ENCODE measurements around the gene STAT5B. TPM values are rescaled to one million over a fixed set of nuclear protein-coding genes. Genes with fewer than 3 reads are reported as not detected.
A peak's percentile ranks its signal among the peaks of the same experiment; 100 is the strongest.

STAT5B gene
- total RNA-seq, 1 donor: 23.0 TPM

- peak within 1 kb of the TSS; percentile 41 for H3K4me3 ChIP-seq (ENCODE audit: low read depth, low read length)
- DNase-seq (ENCODE audit: low read depth): no peak
- TF ChIP-seq, protein P1, sequence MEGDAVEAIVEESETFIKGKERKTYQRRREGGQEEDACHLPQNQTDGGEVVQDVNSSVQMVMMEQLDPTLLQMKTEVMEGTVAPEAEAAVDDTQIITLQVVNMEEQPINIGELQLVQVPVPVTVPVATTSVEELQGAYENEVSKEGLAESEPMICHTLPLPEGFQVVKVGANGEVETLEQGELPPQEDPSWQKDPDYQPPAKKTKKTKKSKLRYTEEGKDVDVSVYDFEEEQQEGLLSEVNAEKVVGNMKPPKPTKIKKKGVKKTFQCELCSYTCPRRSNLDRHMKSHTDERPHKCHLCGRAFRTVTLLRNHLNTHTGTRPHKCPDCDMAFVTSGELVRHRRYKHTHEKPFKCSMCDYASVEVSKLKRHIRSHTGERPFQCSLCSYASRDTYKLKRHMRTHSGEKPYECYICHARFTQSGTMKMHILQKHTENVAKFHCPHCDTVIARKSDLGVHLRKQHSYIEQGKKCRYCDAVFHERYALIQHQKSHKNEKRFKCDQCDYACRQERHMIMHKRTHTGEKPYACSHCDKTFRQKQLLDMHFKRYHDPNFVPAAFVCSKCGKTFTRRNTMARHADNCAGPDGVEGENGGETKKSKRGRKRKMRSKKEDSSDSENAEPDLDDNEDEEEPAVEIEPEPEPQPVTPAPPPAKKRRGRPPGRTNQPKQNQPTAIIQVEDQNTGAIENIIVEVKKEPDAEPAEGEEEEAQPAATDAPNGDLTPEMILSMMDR (IDR thresholded peaks at IDR 0.05; ENCODE audit: insufficient read depth, low read length): no peak
Observed at GRCh38 chr17:42184713-42185620, 91.2 kb downstream of the STAT5B start, which contains the start of gene HCRT. TSS of gene HCRT (minus strand) at chr17:42185452. CDS start at chr17:42185365, 87 bp downstream.

- TF ChIP-seq, protein P1 (IDR thresholded peaks at IDR 0.05; ENCODE audit: insufficient read depth, low read length): peak; percentile 64
- DNase-seq (ENCODE audit: low read depth): peak; percentile 52
- H3K4me3 ChIP-seq (ENCODE audit: low read depth, low read length): peak overlapping the region; percentile 65
Observed at GRCh38 chr17:42183741-42184711, 92.2 kb downstream of the STAT5B start.

- DNase-seq (ENCODE audit: low read depth): peak; percentile 28
- TF ChIP-seq, protein P1 (IDR thresholded peaks at IDR 0.05; ENCODE audit: insufficient read depth, low read length): no peak
- peak overlapping the region; percentile 65 for H3K4me3 ChIP-seq (ENCODE audit: low read depth, low read length)
Observed at GRCh38 chr17:42182927-42183734, 93.1 kb downstream of the STAT5B start.

- TF ChIP-seq, protein P1 (IDR thresholded peaks at IDR 0.05; ENCODE audit: insufficient read depth, low read length): no peak
- DNase-seq (ENCODE audit: low read depth): no peak
- no peak overlapping the region for H3K4me3 ChIP-seq (ENCODE audit: low read depth, low read length)
Observed at GRCh38 chr17:42181851-42182207, 94.4 kb downstream of the STAT5B start.

DNA sequence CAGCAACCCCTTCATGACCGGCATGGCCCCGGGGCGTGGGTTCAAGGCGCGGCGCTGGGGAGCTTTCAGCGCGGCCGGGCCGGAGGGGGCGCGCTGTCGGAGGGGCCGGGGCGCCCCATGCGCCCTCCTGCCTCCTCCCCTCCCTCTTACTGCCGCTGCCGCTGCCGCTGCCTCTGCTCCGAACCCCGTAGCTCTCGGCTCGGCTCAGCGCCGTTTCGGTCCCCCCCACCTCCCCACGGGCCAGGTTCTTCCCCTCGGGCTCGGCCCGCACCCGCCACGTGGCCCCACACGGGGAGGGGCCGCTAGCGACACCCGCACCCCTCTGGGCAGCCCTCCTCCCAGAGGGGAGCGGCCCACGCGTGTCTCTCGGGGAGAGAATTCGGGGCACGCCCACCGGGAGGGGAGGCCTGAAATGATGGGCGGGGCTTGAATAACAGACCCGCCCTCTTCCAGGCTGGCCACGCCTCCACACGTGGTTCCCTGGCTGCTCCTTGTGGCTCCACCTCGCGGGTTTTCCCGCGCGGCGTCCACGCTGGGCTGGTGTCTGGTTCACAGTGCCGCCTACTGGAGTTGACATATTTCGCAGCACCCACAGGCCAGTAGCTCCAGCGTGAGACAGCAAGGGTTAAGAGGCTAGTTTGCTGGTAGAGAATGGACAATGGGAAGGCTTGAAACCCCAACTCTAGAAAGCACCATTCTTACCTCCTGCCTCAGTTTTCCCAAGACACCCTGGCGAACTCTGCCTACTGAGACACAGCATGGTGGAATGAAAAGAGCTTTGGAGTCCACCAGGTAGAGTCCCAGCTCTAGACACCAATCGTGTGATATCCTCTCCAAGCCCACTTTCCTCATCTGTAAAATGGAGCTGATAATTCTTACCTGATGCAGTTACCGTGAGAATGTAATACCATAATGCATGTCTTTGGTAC, 95.0 kb downstream of the STAT5B start, which contains the start of gene KCNH4:
KCNH4 (minus strand) TSS at position 221 of the 929 bp plus-strand sequence; CDS start at position 24, 197 bp downstream.
- peak; percentile 67 for DNase-seq (ENCODE audit: low read depth)
- TF ChIP-seq, protein P1 (IDR thresholded peaks at IDR 0.05; ENCODE audit: insufficient read depth, low read length): peak; percentile 55
- H3K4me3 ChIP-seq (ENCODE audit: low read depth, low read length): peak within 1 kb of the TSS; percentile 40
